GM19043 (cell line): ENCODE measurements around the gene HADHA.

Experiments
- ATAC-seq: cut with Tn5 transposase; IDR thresholded peaks from one replicate; pipeline ENCODE4 v1.9.1; 2021; ENCODE audit warnings: low read depth; ENCODE audit not compliant: unreplicated experiment

HADHA gene

DNA sequence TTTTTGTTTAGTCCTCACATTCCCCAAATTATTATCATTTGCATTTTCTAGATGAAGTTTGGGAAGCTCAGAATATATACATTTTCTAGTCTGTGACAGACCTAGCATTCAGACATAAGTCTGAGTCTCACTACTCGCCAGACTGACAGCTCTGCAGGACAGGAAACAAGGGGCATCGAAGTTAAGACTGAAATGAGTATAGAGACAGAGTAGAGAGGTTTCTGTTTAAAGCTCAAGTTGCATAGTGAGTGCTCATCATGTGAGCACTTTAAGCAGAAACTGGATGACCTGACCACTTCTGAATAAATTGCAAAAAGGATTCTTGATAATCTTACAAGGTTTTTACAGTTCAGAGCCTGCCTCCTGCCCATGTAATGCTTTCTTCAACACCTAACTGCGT is 1.4 kb upstream of the HADHA start:
- peak; percentile 59 for ATAC-seq

DNA sequence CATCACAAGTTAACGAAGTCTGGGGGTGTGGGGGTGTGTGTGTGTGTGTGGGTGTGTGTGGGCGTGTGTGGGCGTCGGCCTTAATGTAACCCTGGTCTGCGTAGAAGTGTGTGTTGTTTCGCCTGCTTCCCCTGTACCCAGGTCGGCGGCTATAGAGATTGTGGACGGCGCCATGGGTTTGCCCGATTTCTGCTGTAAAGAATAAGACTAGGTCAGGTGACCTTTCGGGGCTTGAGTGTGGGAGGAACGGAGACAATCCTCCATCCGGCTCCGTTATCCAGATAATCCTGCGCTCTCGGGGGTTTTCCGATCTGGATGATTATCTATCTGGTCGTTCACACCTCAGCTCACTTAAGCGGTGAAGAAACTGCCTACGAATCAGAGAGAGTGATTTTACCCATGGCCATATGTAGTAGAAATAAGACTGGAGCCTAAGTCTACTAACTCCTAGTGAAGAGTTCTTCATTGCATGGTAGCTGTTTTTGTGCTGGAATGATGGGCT is 850 bp upstream of the HADHA start:
- peak; percentile 4 for ATAC-seq

DNA sequence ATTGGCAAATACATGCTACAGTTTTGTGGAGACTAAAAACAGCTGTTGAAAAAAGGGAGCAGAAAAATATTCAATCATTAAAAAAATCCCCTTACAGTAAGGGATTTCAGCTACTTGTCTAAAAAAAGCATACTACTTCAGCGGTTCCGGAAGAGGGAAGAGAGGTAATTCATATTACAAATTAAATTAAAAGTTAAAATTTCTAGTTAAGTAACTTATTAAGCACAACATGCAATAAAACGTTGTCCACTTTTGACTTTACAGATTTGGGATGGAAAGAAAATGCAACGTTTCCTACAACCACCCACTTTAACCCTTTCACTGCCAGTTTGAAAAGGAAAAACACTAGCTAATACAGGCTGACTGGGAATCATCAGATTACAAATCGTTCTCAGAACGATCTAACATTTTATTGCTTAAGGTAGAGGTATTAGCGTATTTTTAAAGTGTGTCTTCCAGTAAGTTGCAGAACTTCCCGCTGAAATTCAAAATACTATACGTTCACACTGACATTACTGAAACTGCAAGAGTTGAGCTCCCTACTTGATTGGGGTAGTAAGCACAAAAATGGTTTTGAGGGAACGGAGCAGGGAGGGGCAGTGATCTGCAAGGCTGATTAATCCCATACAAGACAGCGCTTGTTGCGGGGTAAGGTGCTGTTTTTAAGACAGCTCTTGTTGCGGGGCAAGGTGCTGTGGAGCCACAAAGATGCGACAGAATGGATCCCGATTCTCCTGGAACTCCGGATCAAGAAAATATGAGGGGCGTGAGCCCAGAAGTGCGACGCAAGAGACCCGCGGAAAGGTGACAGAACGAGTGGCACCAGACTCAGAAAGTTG is 743 bp downstream of the HADHA start:
- ATAC-seq, result no peak

DNA sequence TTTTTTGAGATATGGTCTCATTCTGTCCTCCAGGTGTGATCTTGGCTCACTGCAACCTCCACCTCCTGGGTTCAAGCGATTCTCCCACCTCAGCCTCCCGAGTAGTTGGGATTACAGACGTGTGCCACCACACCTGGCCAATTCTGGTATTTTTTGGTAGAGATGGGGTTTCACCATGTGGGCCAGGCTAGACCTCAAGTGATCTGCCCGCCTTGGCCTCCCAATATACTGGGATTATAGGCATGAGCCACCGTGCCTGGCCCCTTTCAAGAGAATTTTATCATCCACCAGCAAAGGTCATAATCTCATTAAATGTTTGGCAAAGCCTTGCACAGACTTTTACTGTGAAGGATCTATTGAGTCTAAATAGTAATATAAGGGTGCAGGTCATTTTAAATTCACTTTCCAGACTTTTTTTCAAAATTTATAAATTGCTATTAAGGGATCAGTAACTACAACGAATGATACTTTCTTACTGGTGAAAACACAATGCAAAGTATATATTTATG is 2.5 kb downstream of the HADHA start:
- no peak for ATAC-seq

- no peak for ATAC-seq
Measured at GRCh38 chr2:26238311-26238958, 6.0 kb downstream of the HADHA start.

GRCh38 chr2:26237868-26238267 is 6.6 kb downstream of the HADHA start:
- ATAC-seq, result no peak

DNA sequence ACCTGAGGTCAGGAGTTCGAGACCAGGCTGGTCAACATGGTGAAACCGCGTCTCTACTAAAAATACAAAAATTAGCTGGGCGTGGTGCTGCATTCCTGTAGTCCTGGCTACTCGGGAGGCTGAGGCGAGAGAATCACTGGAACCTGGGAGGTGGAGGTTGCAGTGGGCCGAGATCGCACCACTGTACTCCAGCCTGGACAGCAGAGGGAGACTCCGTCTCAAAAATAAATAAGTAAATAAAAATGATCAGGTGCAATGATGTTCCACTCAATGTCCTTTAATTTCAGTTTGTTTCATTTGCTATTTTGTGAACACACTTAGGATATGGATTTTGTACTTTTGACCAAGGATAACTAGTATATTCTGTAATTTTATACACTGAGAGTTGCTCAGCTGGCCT is 9.3 kb downstream of the HADHA start:
- ATAC-seq, result no peak

GRCh38 chr2:26230806-26231205 is 13.6 kb downstream of the HADHA start:
- ATAC-seq, result no peak

DNA sequence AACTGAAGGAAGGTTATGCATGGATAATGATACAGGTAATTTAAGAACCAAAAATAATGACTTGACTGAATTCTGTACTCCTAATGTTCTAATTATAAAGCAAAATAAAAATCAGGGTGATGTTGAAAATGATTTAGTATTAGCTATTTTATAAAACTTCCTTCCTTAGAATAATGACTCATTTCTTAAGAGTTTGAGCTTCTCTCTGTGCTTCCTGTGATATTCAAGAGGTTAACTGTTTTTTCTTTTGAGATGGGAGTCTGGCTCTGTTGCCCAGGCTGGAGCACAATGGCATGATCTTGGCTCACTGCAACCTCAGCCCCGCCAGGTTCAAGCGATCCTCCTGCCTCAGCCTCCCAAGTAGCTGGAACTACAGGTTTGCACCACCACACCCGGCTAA is 14.8 kb downstream of the HADHA start:
- ATAC-seq, result no peak

GRCh38 chr2:26224095-26224494 is 20.3 kb downstream of the HADHA start:
- no peak for ATAC-seq

GRCh38 chr2:26223018-26223417 is 21.4 kb downstream of the HADHA start:
- ATAC-seq, result no peak

DNA sequence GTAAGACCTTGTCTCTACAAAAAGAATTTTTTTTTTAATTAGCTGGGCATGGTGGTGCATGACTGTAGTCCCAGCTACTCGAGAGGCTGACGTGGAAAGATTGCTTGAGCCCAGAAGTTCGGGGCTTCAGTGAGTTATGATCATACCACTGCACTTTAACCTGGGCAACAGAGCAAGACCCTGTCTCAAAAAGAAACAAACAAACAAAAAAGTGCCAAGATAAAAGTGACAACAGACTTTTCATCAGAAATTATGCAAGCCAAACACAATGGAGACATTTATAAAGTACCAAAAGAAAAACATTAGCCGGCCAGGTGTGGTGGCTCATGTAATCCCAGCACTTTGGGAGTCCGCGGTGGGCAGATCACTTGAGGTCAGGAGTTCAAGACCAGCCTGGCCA is 26.7 kb downstream of the HADHA start:
- no peak for ATAC-seq

DNA sequence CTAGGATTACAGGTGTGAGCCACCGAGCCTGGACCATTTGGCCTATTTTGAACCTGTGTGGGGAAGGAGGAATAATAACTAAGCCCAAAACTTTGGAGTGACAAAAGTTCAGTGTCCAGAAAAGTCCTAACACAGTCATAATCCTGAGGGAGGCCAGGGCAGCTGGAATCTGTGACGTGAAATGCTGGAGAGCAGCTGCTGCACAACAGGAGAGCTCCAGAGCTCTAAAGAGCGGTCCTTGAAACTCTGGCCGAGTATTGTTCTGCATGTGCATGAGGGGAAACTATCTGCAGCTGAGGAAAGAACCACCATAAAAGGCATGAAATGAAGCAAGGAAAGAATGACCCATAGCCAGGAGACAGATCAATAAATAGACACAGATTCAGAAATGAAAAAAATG is 27.8 kb downstream of the HADHA start:
- no peak for ATAC-seq

GRCh38 chr2:26215833-26216232 is 28.6 kb downstream of the HADHA start:
- no peak for ATAC-seq

DNA sequence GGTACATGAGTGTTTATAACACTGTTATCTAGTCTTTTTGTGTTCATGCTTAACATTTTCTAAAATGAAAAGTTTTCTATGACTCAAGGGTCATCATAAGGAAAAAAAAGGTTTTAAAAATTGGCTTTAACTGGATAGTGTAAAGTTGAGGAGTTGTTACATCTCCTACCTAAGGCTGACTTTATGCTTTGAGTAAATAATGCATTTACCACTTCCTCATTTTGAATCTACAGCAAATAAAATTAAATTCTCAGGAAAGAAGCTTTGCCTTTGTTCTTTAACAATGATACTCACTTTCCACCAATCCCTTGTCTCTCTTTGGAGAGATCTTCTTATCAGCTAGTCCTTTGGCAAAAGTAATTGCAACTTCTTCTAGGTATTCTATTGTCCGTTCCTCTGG is 29.7 kb downstream of the HADHA start:
- ATAC-seq, result no peak

GRCh38 chr2:26212011-26212410 is 32.4 kb downstream of the HADHA start:
- ATAC-seq, result no peak

GRCh38 chr2:26203906-26204305 is 40.5 kb downstream of the HADHA start:
- no peak for ATAC-seq

DNA sequence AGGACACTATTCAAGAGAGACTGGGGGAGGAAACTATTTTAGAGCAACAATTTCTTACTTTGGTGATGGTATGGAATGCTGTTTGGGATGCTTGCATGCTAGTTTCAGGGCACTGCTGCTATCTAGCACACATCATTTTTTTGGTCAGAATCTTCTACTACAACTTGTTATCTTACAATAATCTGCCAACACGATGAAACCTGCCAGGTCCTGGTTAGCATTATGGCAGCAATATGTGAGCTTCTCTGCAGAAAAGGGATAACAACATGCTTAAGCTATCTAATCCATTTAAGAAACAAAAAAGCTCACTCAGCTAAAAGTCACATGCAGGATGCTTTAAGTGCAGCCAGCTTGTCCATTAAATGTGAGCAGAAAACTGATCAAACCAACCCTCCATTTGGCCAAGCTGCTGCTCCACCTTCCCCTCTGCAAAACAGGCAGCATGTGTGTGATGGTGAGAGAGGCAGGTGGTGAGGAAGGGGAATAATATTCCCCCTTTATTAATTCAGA is 41.4 kb downstream of the HADHA start:
- no peak for ATAC-seq

- ATAC-seq, result no peak
Measured at GRCh38 chr2:26197516-26197915, 46.9 kb downstream of the HADHA start.

- no peak for ATAC-seq
Measured at GRCh38 chr2:26196683-26197418, 47.6 kb downstream of the HADHA start.
